PC-9 (cell line): ENCODE data around the gene ETV3L. TPM values are rescaled to one million over a fixed set of nuclear protein-coding genes. Genes with fewer than 3 reads are reported as not detected.

Experiments
- BruUV-seq: library from RNA; stranded (reverse); fragments of 400-500 nt; replicated peaks from 2 replicates; lab custom pipeline; 2021; lab: Mats Ljungman, UMichigan
- CTCF ChIA-PET: fragments of 300-600 bp; sonication (Branson Sonifier 250); formaldehyde crosslinking; loops from one replicate; lab custom pipeline; 2022; ENCODE audit warnings: antibody characterized with exemption; lab: Charles Lee
- POLR2A ChIA-PET: fragments of 300-600 bp; sonication (Branson Sonifier 250); formaldehyde crosslinking; loops from one replicate; lab custom pipeline; 2022; ENCODE audit warnings: antibody characterized with exemption; ENCODE audit not compliant: unreplicated experiment; lab: Charles Lee
- DNase-seq, 2 experiments: peaks; one replicate each; pipeline versions ENCODE4 v3.0.0 to v3.0.0-alpha.2; 2015 to 2022; ENCODE audit warnings: mixed read lengths in 1 of 2
- H2AFZ ChIP-seq: fragments of 200-600 bp; sonication (generic); 2 replicates; pipeline ENCODE4 v1.8.1; 2017; ENCODE audit warnings: antibody characterized with exemption
- H3F3A ChIP-seq: fragments of 200-600 bp; sonication (generic); 2 replicates; pipeline ENCODE4 v1.8.1; 2017; ENCODE audit warnings: antibody characterized with exemption, mild to moderate bottlenecking, low read depth; ENCODE audit not compliant: insufficient read depth
- H3K27ac ChIP-seq: fragments of 200-600 bp; sonication (generic); 2 replicates; pipeline ENCODE4 v1.6.1; 2016; ENCODE audit warnings: mixed run types
- H3K27me3 ChIP-seq: fragments of 200-600 bp; sonication (generic); 2 replicates; pipeline ENCODE4 v1.6.1; 2016; ENCODE audit warnings: low read depth, mixed run types; ENCODE audit not compliant: insufficient read depth
- H3K36me3 ChIP-seq: fragments of 200-600 bp; sonication (generic); 2 replicates; pipeline ENCODE4 v1.6.1; 2016; ENCODE audit warnings: low read depth, mixed run types
- H3K4me1 ChIP-seq: fragments of 200-600 bp; sonication (generic); replicated peaks from 2 replicates; pipeline ENCODE4 v1.6.1; 2016; ENCODE audit warnings: mixed run types; ENCODE audit not compliant: insufficient read depth
- H3K4me2 ChIP-seq: fragments of 200-600 bp; sonication (generic); 2 replicates; pipeline ENCODE4 v1.6.1; 2017; ENCODE audit warnings: mixed run types
- H3K4me3 ChIP-seq: fragments of 200-600 bp; sonication (generic); 2 replicates; pipeline ENCODE4 v1.6.1; 2016; ENCODE audit warnings: mixed run types
- H3K79me2 ChIP-seq: fragments of 200-600 bp; sonication (generic); 2 replicates; pipeline ENCODE4 v1.6.1; 2017; ENCODE audit warnings: low read depth, mixed run types
- H3K9me2 ChIP-seq: fragments of 200-600 bp; sonication (generic); 2 replicates; pipeline ENCODE4 v1.8.1; 2017; ENCODE audit warnings: mild to moderate bottlenecking; ENCODE audit not compliant: insufficient read depth
- H3K9me3 ChIP-seq: fragments of 200-600 bp; sonication (generic); 2 replicates; pipeline ENCODE4 v1.8.1; 2016; ENCODE audit warnings: low read depth; ENCODE audit not compliant: insufficient read depth
- H4K20me1 ChIP-seq: fragments of 200-600 bp; sonication (generic); 2 replicates; pipeline ENCODE4 v1.8.1; 2017; ENCODE audit not compliant: insufficient read depth
- EZH2 ChIP-seq: fragments of 200-600 bp; sonication (generic); IDR thresholded peaks from 2 replicates; pipeline ENCODE4 v1.8.0; 2017; ENCODE audit warnings: antibody characterized with exemption, low read depth
- intact Hi-C: fragments of 100-400 bp; cut with micrococcal nuclease; formaldehyde crosslinking; loops from one replicate; pipeline ENCODE4 v1.10.0; 2022; ENCODE audit not compliant: unreplicated experiment
- total RNA-seq: library from RNA; stranded (reverse); gene quantifications from 2 replicates; pipeline ENCODE4 v1.2.3, GENCODE V29; 2021
- TF ChIP-seq, protein P1 (sequence below): fragments of 200-600 bp; sonication (generic); conservative IDR thresholded peaks from 2 replicates; pipeline ENCODE4 v1.6.1; 2017; ENCODE audit warnings: mixed run types, antibody characterized with exemption, mild to moderate bottlenecking, moderate library complexity

Gene ETV3L
- total RNA-seq, 1 experiment from 2014 or later = not detected

DNA sequence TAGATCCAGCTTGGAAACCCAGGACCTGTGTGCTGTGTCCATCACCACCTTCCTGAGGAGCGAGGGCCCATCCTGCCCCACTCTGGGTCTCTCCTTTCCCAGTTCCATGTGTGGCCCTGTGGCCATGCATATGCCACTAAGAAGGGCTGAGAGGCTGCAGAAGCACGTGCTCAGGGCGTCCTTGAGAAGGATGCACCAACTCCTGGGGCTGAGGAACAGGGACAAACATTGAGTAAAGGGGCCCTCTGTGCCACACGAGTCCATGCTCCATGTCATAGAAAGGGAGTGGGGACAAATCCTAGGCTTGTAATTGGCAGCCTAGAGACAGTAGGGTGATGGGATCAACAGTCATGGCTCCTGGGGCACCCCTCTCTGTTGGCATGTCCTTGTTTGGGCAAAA, 8.4 kb downstream of the ETV3L start:
- Histone ChIP-seq H3K9me2 (no peaks in the 10 kb centered on the region), H3K4me2 (no peak overlapping the region), H3K36me3 (no peaks in the 10 kb centered on the region), H3K79me2 (no peaks in the 10 kb centered on the region), H3K4me3 (no peak overlapping the region), H3F3A (no peaks in the 10 kb centered on the region; the same call in 1 of the 2 replicates), H2AFZ (no peak overlapping the region), H3K27me3 (no peaks in the 10 kb centered on the region), H3K9me3 (no peaks in the 10 kb centered on the region), H4K20me1 (no peaks in the 10 kb centered on the region), H3K27ac (no peak overlapping the region), H3K4me1 (peaks cover 13% of the 10 kb centered on the region)
- ChIA-PET CTCF (interaction anchor here (1.6 kb wide), 1 partner anchor 65 kb away, joined by 60 read pairs; no protein-coding TSS in a partner anchor), POLR2A (no interaction called here)
- DNase-seq = no peak
- intact Hi-C loops = loop anchor here (5.0 kb wide), 1 partner anchor 589 kb away; the partner anchor contains the start of gene MEF2D
- TF ChIP-seq EZH2 = no peak
- TF ChIP-seq, protein P1, sequence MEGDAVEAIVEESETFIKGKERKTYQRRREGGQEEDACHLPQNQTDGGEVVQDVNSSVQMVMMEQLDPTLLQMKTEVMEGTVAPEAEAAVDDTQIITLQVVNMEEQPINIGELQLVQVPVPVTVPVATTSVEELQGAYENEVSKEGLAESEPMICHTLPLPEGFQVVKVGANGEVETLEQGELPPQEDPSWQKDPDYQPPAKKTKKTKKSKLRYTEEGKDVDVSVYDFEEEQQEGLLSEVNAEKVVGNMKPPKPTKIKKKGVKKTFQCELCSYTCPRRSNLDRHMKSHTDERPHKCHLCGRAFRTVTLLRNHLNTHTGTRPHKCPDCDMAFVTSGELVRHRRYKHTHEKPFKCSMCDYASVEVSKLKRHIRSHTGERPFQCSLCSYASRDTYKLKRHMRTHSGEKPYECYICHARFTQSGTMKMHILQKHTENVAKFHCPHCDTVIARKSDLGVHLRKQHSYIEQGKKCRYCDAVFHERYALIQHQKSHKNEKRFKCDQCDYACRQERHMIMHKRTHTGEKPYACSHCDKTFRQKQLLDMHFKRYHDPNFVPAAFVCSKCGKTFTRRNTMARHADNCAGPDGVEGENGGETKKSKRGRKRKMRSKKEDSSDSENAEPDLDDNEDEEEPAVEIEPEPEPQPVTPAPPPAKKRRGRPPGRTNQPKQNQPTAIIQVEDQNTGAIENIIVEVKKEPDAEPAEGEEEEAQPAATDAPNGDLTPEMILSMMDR = no peak
- BruUV-seq = no TSS peak

DNA sequence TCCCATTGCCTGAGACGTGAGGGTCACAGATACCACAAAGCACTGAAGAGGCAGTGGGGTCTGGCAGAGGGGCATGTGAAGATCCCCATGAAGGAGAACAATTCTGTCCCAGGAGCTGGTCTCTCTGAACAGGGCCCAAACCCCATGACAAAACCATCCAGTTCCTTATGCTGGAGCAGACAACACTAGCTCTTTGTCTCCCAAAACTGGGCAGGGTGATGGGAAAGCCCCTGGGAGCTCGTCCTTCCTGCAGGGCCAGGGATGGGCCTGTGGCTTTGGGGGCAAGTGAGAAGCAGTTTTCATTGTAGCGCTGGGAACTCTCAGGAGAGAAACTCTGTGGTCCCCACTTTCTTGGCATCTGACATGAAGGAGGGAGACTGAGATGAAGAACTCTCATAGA, 8.8 kb downstream of the ETV3L start:
- Histone ChIP-seq H3K36me3 (no peaks in the 10 kb centered on the region), H3K4me1 (peaks cover 17% of the 10 kb centered on the region), H3K9me2 (no peaks in the 10 kb centered on the region), H3K9me3 (no peaks in the 10 kb centered on the region), H2AFZ (no peak overlapping the region), H3K4me2 (no peak overlapping the region), H3K79me2 (no peaks in the 10 kb centered on the region), H3F3A (no peaks in the 10 kb centered on the region; the same call in 1 of the 2 replicates), H3K4me3 (no peak overlapping the region), H4K20me1 (no peaks in the 10 kb centered on the region), H3K27ac (no peak overlapping the region), H3K27me3 (no peaks in the 10 kb centered on the region)
- ChIA-PET CTCF (interaction anchor here (0.6 to 1.6 kb wide), 5 partner anchors 16 to 106 kb away, joined by 3 to 60 read pairs (median 4); no protein-coding TSS in a partner anchor), POLR2A (no interaction called here)
- no peak for TF ChIP-seq EZH2
- TF ChIP-seq, protein P1 = no peak
- BruUV-seq = no TSS peak
- intact Hi-C loops = loop anchor here (1.0 to 5.0 kb wide), 4 partner anchors 46 to 588 kb away; partner anchors contain the start of gene MEF2D
- no peak for DNase-seq

DNA sequence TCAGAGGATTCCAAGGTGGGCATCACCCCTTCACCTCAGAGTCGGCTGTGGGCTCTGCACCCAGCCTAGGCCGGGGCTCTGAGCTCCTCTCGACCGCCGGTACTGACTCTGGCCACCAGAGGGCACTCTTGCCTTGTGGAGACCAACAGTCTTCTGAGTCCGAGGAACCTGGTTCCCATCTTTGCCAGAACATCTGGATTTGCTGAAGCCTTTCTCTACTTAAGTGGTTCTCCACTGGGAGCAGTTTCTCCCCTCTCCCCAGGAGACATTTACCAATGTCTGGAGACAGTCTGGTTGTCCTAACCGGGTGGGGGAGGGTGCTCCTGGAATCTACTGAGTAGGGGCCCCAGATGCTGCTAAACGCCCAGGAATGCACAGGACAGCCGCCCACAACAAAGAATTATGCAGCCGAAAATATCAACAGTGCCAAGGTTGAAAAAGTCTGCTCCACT, 9.4 kb downstream of the ETV3L start:
- ChIA-PET CTCF (interaction anchor here (0.6 to 1.6 kb wide), 7 partner anchors 16 to 200 kb away, joined by 3 to 60 read pairs (median 3); no protein-coding TSS in a partner anchor), POLR2A (no interaction called here)
- TF ChIP-seq EZH2 = no peak
- TF ChIP-seq, protein P1 = peak; percentile 95
- no TSS peak for BruUV-seq
- no peaks in the 10 kb centered on the region for H3K79me2 ChIP-seq
- peaks cover 21% of the 10 kb centered on the region for H3K4me1 ChIP-seq
- H3K4me3 ChIP-seq = no peak overlapping the region
- H3K27ac ChIP-seq = no peak overlapping the region
- H3K27me3 ChIP-seq = no peaks in the 10 kb centered on the region
- no peaks in the 10 kb centered on the region; the same call in 1 of the 2 replicates for H3F3A ChIP-seq
- no peaks in the 10 kb centered on the region for H3K9me2 ChIP-seq
- intact Hi-C loops = loop anchor here (1.0 to 5.0 kb wide), 4 partner anchors 46 to 588 kb away; partner anchors contain the start of gene MEF2D
- no peak overlapping the region for H3K4me2 ChIP-seq
- DNase-seq = peak; percentile 62 to 76
- no peak overlapping the region for H2AFZ ChIP-seq
- H4K20me1 ChIP-seq = no peaks in the 10 kb centered on the region
- no peaks in the 10 kb centered on the region for H3K9me3 ChIP-seq
- H3K36me3 ChIP-seq = no peaks in the 10 kb centered on the region
